Stimulated activated CD4-positive, alpha-beta T cell treated with anti-CD3 and anti-CD28 coated beads, TNF-alpha, amount 100 ng/mL, for 48 hours (primary cell): ENCODE results near the gene CXCL8.

Experiments used
- DNase-seq, 3 donors: peaks; one replicate each; pipeline ENCODE4 v3.0.0-alpha.2; 2020; ENCODE audit warnings: low read depth in 3 of 3

The CXCL8 gene

GRCh38 chr4:73718375-73719373, 21.7 kb upstream of the CXCL8 start:
- DNase-seq: no peak

GRCh38 chr4:73721435-73721834, 18.9 kb upstream of the CXCL8 start:
- DNase-seq: no peak

- DNase-seq: no peak
These were observed 18.5 kb upstream of the CXCL8 start for GRCh38 chr4:73721909-73722308.

- DNase-seq: no peak
These were observed 17.3 kb upstream of the CXCL8 start for GRCh38 chr4:73723023-73723422.

GRCh38 chr4:73723928-73724327, 16.4 kb upstream of the CXCL8 start:
- no peak for DNase-seq

GRCh38 chr4:73725510-73725909, 14.9 kb upstream of the CXCL8 start:
- no peak for DNase-seq

- DNase-seq: no peak
These were observed 14.4 kb upstream of the CXCL8 start for GRCh38 chr4:73725985-73726384.

GRCh38 chr4:73727685-73728084, 12.7 kb upstream of the CXCL8 start:
- DNase-seq: no peak

GRCh38 chr4:73728091-73728741, 12.2 kb upstream of the CXCL8 start:
- no peak for DNase-seq

- DNase-seq: no peak
These were observed 10.7 kb upstream of the CXCL8 start for GRCh38 chr4:73729534-73730165.

- DNase-seq: no peak
These were observed 10.1 kb upstream of the CXCL8 start for GRCh38 chr4:73730292-73730691.

GRCh38 chr4:73730867-73731266, 9.5 kb upstream of the CXCL8 start:
- DNase-seq: no peak

- DNase-seq: no peak
These were observed 8.3 kb upstream of the CXCL8 start for GRCh38 chr4:73731968-73732610.

GRCh38 chr4:73732759-73733431, 7.5 kb upstream of the CXCL8 start:
- DNase-seq: no peak

- no peak for DNase-seq
These were observed 5.8 kb upstream of the CXCL8 start for GRCh38 chr4:73734530-73735001.

- DNase-seq: no peak
These were observed 5.1 kb upstream of the CXCL8 start for GRCh38 chr4:73735231-73735630.

GRCh38 chr4:73741031-73741749, 821 bp downstream of the CXCL8 start:
- no peak for DNase-seq

- no peak for DNase-seq
These were observed 1.6 kb downstream of the CXCL8 start for GRCh38 chr4:73741750-73742489.

GRCh38 chr4:73742490-73743160, 2.3 kb downstream of the CXCL8 start:
- DNase-seq: no peak
